Right ventricle myocardium superior (tissue), 1 donor: ENCODE data around the gene DNAJC13. TPM values are rescaled to one million over a fixed set of nuclear protein-coding genes. Genes with fewer than 3 reads are reported as not detected.
"Not testable (repeated sequence)": the region's sequence is repeated elsewhere in the genome, so short reads cannot be mapped to it uniquely, and the experiment has no call there.

Experiments
- ATAC-seq: fragments of 200-7000 bp; cut with Tn5 transposase; one replicate; pipeline ENCODE4 v1.9.1; 2020; ENCODE audit warnings: mild to moderate bottlenecking; ENCODE audit not compliant: poor library complexity
- DNase-seq: peaks from one replicate; pipeline ENCODE4 v3.0.0-alpha.2; 2020
- intact Hi-C: fragments of 100-400 bp; cut with DNase I; formaldehyde crosslinking; loops from one replicate; pipeline ENCODE4 v1.11.2; 2022
- total RNA-seq: library from RNA; stranded (reverse); fragmentation: NEBNext Ultra II Directional; extraction: Animal tissue kit (Norgen Biotek cat#: 25700); gene quantifications from one replicate; pipeline ENCODE4 v1.2.1, GENCODE V29; 2021
- donor health status: DM: no; HTN: yes; CAD: no; lungs with severe emphysema.

Gene DNAJC13
- total RNA-seq, 1 donor from 2014 or later, result 25.7 TPM

DNA sequence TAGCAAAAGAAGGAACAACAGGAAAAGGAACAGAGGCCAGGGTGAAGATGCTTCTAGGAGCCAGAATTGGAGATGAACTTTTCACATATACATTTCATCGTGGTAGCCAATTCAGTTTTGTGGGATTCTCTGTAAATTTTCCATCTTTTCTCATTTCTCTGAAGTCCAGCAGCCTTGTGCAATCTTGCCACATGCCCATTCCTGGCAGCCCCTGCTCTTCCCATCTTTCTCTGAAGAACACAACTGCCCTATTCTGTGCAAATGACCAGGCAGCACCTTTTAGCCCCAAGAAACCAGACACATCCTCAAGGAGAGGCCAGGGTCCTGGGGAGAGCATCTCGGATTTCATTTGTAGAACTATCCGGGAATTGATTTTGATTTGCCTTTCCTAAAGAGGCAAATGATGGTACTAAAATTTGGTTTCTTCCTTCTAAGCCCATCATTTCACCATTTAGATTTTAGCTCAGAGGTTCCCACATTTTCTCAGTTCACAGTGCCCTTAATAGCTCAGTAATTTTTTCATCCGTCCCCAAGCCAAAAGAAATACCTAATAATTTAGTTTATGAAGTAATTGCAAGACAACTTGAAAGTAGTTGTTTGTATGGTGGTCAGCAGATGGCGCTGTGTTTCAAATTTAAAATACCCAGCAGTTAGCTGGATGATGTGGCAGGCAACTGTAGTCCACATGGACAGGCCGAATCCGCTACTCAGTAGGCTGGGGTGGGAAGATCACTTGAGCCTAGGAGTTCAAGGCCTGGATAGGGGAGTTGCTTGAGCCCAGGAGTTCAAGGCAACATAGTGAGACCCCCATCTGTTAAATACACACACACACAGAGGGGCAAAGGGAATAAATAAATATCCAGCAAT is 118.5 kb downstream of the DNAJC13 start:
- DNase-seq (peak; percentile 44), ATAC-seq (peak; percentile 89)
- intact Hi-C loops, result no loop called here

DNA sequence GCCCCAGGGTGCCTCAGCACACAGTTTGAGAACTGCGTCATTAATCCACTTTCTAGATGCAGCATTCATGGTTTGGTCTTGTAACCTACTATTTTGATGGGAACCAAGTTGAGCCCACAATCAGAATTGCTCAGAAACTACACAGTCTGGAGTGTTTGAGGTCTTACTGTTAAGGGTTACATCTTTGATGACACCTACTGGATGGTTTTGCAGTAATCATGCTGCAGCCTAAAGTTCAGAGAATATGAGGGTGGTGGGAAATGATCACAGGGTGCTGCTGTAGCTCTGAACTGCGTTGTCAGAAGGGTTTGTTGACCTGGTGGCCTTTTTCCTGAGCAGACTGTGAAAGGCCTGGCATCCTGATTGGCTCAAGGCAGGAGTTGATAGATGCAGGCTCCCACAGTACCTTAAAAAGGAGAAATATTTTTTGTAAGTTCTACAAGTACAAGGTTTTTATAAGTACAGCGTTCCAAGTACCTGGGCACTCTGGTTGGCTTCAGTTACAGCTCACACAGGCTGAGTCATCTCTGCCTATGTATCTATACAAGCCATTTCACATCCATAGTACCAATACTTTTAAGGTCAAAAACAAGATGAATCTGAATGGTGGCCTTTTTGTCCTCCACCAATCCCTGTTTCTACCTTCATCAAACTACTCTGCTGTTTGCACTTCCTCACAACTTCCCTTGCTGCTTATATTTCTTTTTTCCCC is 119.3 kb downstream of the DNAJC13 start:
- DNase-seq (no peak), ATAC-seq (peak; percentile 16)
- intact Hi-C loops, result no loop called here

DNA sequence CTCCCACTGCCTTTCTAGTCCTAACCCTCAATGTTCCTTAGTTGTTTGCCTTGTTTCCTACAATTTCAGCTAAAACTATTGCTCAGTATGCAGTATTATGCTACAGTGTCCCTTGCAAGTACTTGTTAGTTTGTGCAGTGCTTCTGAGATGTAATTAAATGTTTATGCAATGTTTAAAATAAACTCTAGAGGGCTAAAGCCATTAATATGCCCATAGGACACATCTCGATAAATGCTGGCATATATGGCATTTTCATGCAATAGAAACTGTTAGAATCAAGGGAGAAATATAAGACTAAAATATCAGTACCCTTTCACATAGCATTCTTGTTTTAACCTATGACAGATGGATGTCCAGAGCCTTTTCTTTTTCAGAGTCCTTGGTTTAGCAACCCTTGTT is 120.0 kb downstream of the DNAJC13 start:
- no peak for DNase-seq
- no peak for ATAC-seq
- intact Hi-C loops, result no loop called here

DNA sequence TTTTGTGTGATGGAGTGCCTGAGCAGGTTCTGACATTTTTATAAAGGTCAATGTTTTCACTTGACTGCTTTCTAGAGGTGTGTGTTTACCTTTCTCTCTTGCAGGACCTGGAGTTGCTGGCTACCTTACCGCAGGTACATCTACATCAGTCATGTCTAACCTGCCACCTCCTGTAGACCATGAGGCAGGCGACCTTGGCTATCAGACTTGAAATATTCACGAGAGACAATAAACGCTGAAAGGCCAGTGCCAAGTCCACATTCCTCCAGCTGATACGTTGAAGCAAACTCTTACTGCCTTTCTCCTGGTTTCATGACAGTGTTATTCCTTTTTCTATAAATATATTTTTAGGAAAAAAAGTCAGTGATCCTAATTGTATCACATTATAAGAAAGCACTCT is 120.8 kb downstream of the DNAJC13 start:
- intact Hi-C loops, result no loop called here
- DNase-seq, result no peak
- no peak for ATAC-seq

DNA sequence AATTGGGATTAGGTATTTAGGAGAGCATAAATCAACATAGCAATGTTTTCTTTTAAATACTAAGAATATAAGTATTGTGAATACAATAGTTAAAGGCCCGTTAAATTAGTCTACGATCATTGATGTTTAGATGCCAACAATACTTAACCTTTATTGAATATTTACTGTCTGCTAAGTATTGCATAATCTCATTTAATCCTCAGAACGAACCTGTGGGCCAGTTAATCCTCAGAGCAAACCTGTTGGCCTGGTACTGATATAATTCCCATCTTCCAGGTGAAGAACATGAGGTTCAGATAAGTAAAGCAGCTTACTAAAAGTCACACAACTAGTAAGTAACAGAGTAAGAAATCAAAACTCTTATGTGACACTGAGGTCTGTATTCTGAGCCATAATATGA is 122.4 kb downstream of the DNAJC13 start:
- ATAC-seq, result no peak
- no peak for DNase-seq
- intact Hi-C loops, result no loop called here

DNA sequence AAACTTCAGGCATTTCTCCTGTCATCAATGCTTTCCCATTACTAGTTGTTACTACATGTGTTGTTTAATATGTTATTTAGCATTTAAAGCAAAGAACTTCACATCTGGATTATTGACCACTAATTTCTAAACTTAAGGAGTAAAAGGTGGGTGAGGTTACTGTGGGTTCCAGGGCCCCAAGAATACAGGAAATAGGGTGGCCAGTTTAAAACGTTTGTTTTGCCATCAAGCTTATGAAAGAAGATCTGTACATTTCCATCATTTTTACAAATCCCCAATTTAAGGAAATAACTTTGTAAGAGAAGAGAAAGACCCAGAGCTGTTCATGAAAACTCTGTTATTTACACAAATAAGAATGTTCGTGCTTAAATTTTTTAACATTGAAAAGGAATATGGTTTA is 125.3 kb downstream of the DNAJC13 start:
- intact Hi-C loops, result no loop called here
- ATAC-seq (no peak), DNase-seq (no peak)

DNA sequence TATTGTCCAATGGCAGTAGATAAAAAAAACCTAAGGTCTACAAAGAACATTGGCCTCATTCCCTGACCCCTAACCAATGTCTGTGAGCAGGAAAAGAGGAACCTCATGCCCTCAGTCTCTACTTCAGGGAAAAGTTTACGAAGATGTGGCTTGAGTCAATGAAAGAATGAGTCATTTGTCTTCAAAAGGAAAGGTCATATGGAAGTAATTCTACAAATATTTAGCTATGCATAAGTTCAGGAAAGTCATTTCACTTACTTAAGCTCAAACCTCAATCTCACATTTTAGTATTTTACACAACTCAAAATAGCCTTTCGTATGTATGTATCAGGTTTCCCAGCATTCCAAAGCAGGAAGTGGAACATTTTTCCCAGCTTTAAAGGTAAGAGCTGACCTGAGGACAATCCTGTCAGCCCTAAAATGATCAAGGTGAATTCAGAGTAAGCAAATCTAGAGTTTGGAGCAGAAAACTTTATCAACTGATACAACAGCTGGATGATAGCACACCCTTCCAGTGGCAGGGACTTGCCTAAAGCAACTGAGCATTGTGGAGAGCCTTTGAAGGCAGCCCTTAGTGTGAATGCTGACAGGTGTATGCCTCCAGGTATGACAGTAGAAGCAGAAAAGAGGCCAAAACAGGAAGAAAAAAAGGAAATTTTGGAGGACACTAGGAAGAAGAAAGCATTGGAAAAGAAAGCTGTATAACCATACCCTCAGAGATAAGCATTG is 125.9 kb downstream of the DNAJC13 start:
- ATAC-seq, result no peak
- DNase-seq, result no peak
- intact Hi-C loops, result no loop called here

DNA sequence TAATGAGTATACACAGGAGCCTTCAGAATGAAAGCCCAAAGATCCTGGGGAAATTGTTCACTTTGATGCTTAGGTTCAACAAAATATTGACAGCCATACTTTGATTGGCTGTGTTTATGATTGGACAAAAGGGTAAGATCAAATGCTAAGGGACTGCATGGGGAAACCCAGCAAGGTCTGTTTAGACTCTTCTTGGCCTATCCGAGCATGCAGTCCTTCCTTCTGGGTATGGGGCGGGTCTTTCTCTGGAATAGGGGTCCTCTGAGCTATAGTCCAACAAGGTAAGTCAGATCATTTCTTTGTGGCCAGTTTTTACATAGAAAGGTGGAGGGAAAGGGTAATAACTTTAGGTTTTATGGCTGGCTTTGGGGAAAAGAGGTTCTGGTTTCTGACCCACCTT is 126.8 kb downstream of the DNAJC13 start:
- ATAC-seq, result no peak
- intact Hi-C loops, result no loop called here
- no peak for DNase-seq

DNA sequence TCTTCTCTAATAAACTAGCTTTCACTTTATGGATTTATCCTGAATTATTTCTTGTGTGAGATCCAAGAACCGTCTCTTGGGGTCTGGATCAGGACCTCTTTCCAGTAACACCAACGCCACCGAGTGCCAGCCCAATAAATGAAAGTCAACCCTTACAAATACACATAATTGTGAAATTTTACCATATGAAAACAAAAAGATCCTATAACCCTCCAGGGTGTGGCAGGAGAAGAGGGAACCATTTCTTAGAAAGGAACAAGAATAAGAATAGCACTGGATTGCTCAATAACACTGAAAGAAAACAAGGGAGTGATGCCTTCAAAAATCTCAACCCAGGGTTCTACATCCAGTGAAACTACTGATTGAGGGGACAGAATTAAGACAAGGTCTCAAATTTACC is 128.2 kb downstream of the DNAJC13 start:
- no peak for DNase-seq
- peak; percentile 70 for ATAC-seq

DNA sequence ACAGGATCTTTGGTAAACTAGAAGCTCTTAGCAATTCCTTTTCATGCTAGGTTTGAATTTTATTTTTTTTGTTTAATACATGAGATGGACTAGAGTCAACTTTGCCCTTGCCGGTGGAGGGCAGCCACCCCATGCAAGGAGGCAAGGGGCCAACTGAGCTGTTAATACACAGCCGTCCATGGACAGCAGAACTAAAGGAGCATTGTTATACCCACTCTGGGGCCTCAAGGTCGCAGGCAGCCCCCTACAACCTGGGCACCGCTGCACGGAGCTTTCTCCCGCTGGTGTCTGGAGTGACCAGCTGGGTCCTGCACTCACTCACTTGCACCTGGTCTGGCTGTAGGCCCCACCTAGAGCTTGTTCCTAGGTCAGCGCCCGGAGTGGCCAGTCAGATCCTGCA is 131.9 kb downstream of the DNAJC13 start:
- no peak for DNase-seq
- ATAC-seq, result no peak
- intact Hi-C loops, result no loop called here

More for the DNA sequence above, 128.2 kb downstream of the DNAJC13 start:
- intact Hi-C loops, result no loop called here

DNA sequence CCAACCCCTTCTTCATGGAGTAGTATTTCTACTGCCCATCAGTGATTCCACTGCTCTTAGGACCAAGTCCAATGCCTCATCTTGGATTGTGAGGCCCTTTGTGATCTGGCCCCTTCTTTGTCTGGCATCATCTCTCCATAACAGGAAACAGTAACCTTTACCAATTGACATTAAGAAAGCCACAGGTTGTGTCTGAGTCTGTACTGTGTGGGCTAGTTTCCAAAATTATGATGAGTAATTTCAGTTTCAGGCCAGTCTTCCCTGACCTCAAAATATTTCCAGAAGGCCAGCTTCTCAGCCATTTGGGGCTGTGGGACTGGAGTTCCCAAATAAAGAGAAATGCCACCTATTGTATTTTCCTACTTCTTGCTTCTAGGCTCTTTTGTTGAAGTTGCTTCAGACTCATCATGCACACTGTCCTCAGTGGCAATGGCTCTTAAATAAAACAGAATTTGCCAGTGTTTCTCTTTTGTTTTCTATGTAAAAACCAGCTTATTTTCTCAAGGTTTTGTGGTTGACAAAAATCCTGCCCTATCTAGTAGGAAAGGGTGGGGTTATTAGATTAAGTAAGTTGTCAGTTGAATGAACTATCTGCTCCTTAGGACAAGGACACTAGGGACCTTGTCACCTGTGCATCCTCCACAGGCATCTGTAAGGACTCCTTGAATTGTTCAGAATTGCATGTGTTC is 132.7 kb downstream of the DNAJC13 start:
- ATAC-seq (no peak), DNase-seq (no peak)
- intact Hi-C loops, result no loop called here

DNA sequence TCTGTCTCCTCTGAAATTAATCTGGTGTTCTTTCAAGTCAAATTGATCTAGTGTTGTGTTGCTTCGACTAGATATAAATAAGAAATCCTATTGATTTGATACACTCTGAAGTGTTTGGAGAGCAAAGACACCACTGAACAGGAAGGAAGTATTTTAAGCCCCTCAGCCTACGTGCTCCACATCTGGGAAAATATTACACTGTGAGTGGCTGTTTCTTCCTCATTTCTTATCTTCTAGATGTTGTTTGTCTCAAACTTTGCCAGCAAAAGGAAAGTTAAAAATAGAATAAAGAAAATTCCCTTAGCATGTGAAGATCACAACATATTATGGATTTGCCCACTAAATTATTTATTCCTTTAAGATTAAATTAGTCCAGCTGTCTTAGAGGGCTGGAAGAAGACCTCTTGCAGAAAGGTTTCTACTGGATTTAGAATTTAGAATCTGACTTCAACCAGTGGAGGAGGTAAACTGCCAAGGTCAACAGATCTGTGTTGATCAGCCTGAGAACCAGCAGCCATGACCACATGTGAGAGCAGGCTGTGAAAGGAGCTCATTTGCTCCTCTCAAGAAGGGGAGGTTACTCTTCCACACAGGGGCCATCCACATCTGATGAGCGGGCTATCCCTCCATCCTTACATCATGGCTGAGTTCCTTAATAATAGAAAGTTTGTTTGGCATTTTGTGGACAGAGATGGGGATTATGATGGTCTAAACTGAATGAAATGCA is 133.4 kb downstream of the DNAJC13 start:
- no peak for ATAC-seq
- no peak for DNase-seq
- intact Hi-C loops, result no loop called here

DNA sequence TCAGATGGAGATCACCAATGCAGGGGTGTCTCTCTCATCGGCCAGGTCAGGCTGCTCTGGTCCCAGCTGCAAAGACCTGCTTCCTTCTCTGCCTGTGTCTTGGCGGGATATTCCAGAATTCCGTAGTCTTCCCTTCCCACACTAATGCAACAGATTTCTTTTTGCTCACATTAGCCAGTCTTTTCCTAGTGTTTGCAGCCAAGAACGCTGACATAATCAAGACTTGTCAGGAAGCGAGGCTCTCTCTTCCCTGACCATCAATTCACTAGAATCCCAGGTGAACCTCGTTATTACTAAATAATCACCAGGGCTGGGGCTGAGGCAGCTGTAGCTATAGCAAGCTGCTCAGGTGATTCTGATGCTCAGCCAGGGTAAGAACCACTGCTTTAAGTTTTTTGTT is 136.5 kb downstream of the DNAJC13 start:
- intact Hi-C loops, result no loop called here
- no peak for DNase-seq

DNA sequence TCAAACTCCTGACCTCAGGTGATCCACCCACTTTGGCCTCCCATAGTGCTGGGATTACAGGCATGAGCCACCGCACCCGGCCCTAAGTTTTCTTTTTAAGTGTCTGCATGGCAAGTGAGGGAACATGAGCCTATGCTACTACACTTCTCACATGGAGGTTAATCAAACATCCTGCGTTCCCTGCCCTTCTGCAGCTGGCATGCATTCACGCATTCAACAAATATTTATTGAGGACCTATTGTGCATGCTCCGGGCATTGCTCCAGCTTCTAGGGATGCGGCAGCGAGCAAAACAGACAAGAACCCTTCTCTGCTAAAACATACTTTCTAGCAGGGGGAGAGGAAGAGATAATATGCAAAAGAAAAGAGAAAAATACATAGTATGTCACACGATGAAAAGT is 137.1 kb downstream of the DNAJC13 start:
- ATAC-seq (no peak), DNase-seq (no peak)
- intact Hi-C loops, result no loop called here

More for the DNA sequence above, 136.5 kb downstream of the DNAJC13 start:
- ATAC-seq, result peak; percentile 62

DNA sequence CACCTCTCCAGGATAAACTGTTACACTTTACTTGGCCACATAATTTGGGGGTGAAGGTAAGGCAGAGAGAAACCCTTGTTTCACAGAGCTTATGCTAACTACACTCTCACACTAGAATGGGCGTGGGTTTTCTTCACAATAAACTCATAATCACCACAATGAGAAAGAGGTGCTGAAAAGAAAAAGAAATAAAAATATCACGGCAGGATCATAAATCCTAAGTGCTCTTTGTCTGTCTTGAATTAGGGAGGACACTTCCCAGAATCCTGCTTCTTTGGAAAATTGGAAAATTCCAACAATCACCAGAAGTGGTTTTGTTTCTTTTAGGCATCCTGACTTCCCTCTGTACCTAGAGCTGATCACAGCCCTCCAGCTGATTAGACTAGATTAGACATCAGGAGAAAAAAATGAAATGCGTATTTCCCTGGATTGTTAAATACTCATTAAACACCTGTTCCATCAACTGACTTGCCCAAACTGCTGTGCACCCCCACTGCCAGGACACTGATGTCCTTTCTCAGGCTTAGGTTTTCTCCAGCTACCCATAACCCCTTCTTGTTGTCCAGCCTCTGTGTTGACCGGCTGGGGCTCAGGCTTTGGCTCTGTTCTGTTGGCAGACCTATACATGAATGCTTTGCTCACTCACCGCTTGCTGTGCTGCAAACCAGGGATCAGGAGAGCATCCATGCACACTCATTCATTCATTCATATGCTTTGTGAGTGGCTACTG is 138.2 kb downstream of the DNAJC13 start:
- intact Hi-C loops, result no loop called here
- DNase-seq (no peak), ATAC-seq (no peak)

DNA sequence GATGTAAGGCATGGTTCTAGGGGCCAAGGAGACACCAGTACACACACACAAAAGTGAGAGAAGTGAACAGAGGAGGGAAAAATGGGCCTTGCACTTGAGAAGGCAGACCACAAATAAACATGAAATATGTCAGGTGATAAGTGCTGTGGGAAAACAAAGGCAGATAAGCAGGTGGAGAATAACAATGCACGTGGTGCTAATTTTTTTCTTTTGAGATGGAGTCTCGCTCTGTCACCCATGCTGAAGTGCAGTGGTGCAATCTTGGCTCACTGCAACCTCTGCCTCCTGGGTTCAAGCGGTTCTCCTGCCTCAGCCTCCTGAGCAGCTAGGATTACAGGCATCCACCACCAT is 138.7 kb downstream of the DNAJC13 start:
- DNase-seq, ATAC-seq, intact Hi-C loops: not testable (repeated sequence)

DNA sequence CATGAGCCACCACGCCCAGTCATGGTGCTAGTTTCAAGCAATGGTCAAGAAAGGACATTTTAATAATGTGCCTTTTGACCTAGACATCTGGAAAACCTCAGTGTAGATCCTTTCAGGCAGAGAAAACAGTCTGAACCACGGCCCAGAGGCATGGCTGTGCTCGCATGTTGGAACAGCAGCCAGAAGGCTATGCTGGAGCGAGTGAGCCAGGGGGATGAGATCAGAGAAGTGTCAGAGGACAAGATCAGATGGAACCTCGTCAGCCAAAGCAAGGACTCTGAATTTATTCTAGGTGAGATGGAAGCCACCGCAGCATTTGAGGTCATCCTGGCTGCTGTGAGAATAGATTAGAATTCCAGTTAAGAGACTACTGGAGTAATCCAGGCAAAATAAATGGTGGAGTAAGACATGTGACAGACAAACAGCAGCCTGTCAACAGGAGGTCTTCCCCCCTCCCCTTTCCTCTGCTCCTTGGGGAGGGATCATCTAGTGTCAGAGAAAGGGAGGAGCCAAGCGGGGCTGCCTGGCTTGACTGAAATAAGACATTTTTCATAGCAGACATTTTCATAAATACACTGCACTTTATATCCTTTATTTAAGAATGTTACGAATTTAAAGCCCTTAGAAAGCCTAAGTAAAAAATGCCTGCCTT is 139.3 kb downstream of the DNAJC13 start:
- peak; percentile 86 for ATAC-seq
- intact Hi-C loops, result no loop called here
- DNase-seq, result peak; percentile 78
